HepG2 (cell line): Measurements from ENCODE around the gene PTPN2. TPM values are rescaled to one million over a fixed set of nuclear protein-coding genes. Genes with fewer than 3 reads are reported as not detected.

Experiments used
- ETV6 ChIP-seq: sonication (generic); formaldehyde crosslinking; conservative IDR thresholded peaks from 2 replicates; pipeline ENCODE4 v1.4.0; 2020; ENCODE audit warnings: missing genetic modification reagents
- KAT7 ChIP-seq: IDR thresholded peaks from 2 replicates; pipeline ENCODE4 v1.6.1; 2018; ENCODE audit warnings: borderline replicate concordance, missing compliant biosample characterization
- NFYB ChIP-seq: sonication (generic); formaldehyde crosslinking; IDR thresholded peaks from 2 replicates; pipeline ENCODE4 v1.4.0; 2020; ENCODE audit warnings: missing genetic modification reagents
- SAP130 ChIP-seq: IDR thresholded peaks from 2 replicates; pipeline ENCODE4 v1.6.1; 2016; ENCODE audit warnings: low read depth
- SP4 ChIP-seq: sonication (generic); formaldehyde crosslinking; IDR thresholded peaks from 2 replicates; pipeline ENCODE4 v1.8.1; 2023; ENCODE audit warnings: mild to moderate bottlenecking, missing genetic modification reagents
- ZNF12 ChIP-seq: sonication (generic); formaldehyde crosslinking; IDR thresholded peaks from 2 replicates; pipeline ENCODE4 v1.5.0; 2020; ENCODE audit warnings: missing genetic modification reagents
- ZNF17 ChIP-seq: sonication (generic); formaldehyde crosslinking; IDR thresholded peaks from 2 replicates; pipeline ENCODE4 v1.5.0; 2020; ENCODE audit warnings: mild to moderate bottlenecking, missing genetic modification reagents
- ZNF224 ChIP-seq: sonication (generic); formaldehyde crosslinking; IDR thresholded peaks from 2 replicates; pipeline ENCODE4 v1.5.0; 2020; ENCODE audit warnings: mild to moderate bottlenecking, missing genetic modification reagents
- polyA plus RNA-seq, 8 experiments: library from polyadenylated mRNA; depleted of rRNA in 3 of 8; stranded (reverse) in 7 of 8; unstranded in 1 of 8; fragments of >200 nt; fragmentation: Illumina TruSeq in 4 of 8; extraction: Trizol in 4 of 8; gene quantifications; 2 replicates each; pipeline versions ENCODE4 v1.2.1 to v1.2.3, GENCODE V29; 2011 to 2016; ENCODE audit warnings: low read depth in 4 of 8, missing spikeins in 1 of 8, mixed read lengths in 1 of 8; ENCODE audit not compliant: insufficient read depth in 1 of 8
- total RNA-seq, 5 experiments: library from RNA; depleted of rRNA; stranded (reverse); fragments of >200 nt; fragmentation: Illumina TruSeq; extraction: Trizol; gene quantifications; 2 replicates each; pipeline ENCODE4 v1.2.3, GENCODE V29; 2016; ENCODE audit warnings: low read depth in 1 of 5
- TF ChIP-seq, protein P1 (sequence below): IDR thresholded peaks from 2 replicates; pipeline ENCODE4 v1.4.0; 2020; ENCODE audit warnings: mild to moderate bottlenecking, missing genetic modification reagents
- TF ChIP-seq, protein P2 (sequence below): IDR thresholded peaks from 2 replicates; pipeline ENCODE4 v1.6.1; 2016; ENCODE audit warnings: mild to moderate bottlenecking
- TF ChIP-seq, protein P3 (sequence below): sonication (generic); formaldehyde crosslinking; IDR thresholded peaks from 2 replicates; pipeline ENCODE4 v1.4.0; 2020; ENCODE audit warnings: missing genetic modification reagents
- TF ChIP-seq, protein P4 (sequence below): fragments of 450-650 bp; IDR thresholded peaks from 2 replicates; pipeline ENCODE4 v1.6.1; 2017; ENCODE audit warnings: mild to moderate bottlenecking
- TF ChIP-seq, protein P5 (sequence below): sonication (generic); formaldehyde crosslinking; conservative IDR thresholded peaks from 2 replicates; pipeline ENCODE4 v1.4.0; 2020; ENCODE audit warnings: missing genetic modification reagents

PTPN2 gene
- total and polyA plus RNA-seq, 2 of the 13 experiments (the other 11 are each of a cell fraction or from before 2014, with no cell fraction given) = 24.9 to 41.5 TPM

DNA sequence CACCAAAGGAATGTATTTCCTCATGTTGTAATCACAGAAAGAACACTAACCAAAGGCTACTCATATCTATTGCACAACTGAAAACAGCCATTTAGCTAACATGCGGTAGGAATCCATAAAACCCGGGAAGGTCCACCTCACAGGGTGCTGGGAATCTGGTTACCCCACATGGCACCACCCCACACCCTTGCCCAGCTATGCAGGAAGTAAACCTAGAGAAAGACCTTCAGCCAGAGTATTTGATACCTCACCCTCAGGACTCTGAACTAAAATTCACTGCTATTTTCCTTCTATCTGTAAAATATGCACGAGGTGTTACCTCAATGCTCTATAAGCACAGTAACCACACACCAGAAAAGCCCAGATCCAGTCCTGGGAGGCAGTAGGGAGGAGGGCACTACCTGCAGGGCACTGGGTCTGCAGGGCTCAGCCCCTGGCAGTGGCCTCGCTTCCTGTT, 45.8 kb downstream of the PTPN2 start (continued):
- TF ChIP-seq, protein P1, sequence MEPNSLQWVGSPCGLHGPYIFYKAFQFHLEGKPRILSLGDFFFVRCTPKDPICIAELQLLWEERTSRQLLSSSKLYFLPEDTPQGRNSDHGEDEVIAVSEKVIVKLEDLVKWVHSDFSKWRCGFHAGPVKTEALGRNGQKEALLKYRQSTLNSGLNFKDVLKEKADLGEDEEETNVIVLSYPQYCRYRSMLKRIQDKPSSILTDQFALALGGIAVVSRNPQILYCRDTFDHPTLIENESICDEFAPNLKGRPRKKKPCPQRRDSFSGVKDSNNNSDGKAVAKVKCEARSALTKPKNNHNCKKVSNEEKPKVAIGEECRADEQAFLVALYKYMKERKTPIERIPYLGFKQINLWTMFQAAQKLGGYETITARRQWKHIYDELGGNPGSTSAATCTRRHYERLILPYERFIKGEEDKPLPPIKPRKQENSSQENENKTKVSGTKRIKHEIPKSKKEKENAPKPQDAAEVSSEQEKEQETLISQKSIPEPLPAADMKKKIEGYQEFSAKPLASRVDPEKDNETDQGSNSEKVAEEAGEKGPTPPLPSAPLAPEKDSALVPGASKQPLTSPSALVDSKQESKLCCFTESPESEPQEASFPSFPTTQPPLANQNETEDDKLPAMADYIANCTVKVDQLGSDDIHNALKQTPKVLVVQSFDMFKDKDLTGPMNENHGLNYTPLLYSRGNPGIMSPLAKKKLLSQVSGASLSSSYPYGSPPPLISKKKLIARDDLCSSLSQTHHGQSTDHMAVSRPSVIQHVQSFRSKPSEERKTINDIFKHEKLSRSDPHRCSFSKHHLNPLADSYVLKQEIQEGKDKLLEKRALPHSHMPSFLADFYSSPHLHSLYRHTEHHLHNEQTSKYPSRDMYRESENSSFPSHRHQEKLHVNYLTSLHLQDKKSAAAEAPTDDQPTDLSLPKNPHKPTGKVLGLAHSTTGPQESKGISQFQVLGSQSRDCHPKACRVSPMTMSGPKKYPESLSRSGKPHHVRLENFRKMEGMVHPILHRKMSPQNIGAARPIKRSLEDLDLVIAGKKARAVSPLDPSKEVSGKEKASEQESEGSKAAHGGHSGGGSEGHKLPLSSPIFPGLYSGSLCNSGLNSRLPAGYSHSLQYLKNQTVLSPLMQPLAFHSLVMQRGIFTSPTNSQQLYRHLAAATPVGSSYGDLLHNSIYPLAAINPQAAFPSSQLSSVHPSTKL = peak; percentile 66
- no peak for TF ChIP-seq NFYB (CRISPR knock-in tag)
- TF ChIP-seq, protein P2, sequence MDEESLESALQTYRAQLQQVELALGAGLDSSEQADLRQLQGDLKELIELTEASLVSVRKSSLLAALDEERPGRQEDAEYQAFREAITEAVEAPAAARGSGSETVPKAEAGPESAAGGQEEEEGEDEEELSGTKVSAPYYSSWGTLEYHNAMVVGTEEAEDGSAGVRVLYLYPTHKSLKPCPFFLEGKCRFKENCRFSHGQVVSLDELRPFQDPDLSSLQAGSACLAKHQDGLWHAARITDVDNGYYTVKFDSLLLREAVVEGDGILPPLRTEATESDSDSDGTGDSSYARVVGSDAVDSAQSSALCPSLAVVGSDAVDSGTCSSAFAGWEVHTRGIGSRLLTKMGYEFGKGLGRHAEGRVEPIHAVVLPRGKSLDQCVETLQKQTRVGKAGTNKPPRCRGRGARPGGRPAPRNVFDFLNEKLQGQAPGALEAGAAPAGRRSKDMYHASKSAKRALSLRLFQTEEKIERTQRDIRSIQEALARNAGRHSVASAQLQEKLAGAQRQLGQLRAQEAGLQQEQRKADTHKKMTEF (CRISPR knock-in tag) = peak; percentile 40; the same call in 1 of the 2 replicates
- no peak for TF ChIP-seq ZNF12 (CRISPR knock-in tag)
- TF ChIP-seq ZNF224 (CRISPR knock-in tag) = no peak
- no peak for TF ChIP-seq ZNF17
- TF ChIP-seq, protein P3, sequence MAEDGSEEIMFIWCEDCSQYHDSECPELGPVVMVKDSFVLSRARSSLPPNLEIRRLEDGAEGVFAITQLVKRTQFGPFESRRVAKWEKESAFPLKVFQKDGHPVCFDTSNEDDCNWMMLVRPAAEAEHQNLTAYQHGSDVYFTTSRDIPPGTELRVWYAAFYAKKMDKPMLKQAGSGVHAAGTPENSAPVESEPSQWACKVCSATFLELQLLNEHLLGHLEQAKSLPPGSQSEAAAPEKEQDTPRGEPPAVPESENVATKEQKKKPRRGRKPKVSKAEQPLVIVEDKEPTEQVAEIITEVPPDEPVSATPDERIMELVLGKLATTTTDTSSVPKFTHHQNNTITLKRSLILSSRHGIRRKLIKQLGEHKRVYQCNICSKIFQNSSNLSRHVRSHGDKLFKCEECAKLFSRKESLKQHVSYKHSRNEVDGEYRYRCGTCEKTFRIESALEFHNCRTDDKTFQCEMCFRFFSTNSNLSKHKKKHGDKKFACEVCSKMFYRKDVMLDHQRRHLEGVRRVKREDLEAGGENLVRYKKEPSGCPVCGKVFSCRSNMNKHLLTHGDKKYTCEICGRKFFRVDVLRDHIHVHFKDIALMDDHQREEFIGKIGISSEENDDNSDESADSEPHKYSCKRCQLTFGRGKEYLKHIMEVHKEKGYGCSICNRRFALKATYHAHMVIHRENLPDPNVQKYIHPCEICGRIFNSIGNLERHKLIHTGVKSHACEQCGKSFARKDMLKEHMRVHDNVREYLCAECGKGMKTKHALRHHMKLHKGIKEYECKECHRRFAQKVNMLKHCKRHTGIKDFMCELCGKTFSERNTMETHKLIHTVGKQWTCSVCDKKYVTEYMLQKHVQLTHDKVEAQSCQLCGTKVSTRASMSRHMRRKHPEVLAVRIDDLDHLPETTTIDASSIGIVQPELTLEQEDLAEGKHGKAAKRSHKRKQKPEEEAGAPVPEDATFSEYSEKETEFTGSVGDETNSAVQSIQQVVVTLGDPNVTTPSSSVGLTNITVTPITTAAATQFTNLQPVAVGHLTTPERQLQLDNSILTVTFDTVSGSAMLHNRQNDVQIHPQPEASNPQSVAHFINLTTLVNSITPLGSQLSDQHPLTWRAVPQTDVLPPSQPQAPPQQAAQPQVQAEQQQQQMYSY = peak; percentile 89
- no peak for TF ChIP-seq KAT7
- TF ChIP-seq, protein P4, sequence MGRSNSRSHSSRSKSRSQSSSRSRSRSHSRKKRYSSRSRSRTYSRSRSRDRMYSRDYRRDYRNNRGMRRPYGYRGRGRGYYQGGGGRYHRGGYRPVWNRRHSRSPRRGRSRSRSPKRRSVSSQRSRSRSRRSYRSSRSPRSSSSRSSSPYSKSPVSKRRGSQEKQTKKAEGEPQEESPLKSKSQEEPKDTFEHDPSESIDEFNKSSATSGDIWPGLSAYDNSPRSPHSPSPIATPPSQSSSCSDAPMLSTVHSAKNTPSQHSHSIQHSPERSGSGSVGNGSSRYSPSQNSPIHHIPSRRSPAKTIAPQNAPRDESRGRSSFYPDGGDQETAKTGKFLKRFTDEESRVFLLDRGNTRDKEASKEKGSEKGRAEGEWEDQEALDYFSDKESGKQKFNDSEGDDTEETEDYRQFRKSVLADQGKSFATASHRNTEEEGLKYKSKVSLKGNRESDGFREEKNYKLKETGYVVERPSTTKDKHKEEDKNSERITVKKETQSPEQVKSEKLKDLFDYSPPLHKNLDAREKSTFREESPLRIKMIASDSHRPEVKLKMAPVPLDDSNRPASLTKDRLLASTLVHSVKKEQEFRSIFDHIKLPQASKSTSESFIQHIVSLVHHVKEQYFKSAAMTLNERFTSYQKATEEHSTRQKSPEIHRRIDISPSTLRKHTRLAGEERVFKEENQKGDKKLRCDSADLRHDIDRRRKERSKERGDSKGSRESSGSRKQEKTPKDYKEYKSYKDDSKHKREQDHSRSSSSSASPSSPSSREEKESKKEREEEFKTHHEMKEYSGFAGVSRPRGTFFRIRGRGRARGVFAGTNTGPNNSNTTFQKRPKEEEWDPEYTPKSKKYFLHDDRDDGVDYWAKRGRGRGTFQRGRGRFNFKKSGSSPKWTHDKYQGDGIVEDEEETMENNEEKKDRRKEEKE = no peak
- TF ChIP-seq, protein P5, sequence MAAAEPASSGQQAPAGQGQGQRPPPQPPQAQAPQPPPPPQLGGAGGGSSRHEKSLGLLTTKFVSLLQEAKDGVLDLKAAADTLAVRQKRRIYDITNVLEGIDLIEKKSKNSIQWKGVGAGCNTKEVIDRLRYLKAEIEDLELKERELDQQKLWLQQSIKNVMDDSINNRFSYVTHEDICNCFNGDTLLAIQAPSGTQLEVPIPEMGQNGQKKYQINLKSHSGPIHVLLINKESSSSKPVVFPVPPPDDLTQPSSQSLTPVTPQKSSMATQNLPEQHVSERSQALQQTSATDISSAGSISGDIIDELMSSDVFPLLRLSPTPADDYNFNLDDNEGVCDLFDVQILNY (CRISPR knock-in tag) = no peak
- peak; percentile 66 for TF ChIP-seq SAP130 (CRISPR knock-in tag)
- no peak for TF ChIP-seq ETV6 (CRISPR knock-in tag)
- TF ChIP-seq SP4 (CRISPR knock-in tag) = no peak
